ENCODE data around the gene FAM3D. TPM values are rescaled to one million over a fixed set of nuclear protein-coding genes. Genes with fewer than 3 reads are reported as not detected.

FAM3D gene
- total and polyA plus RNA-seq, 9 of the 15 experiments (the other 6 are each of a cell fraction or from before 2014, with no cell fraction given): not detected

DNA sequence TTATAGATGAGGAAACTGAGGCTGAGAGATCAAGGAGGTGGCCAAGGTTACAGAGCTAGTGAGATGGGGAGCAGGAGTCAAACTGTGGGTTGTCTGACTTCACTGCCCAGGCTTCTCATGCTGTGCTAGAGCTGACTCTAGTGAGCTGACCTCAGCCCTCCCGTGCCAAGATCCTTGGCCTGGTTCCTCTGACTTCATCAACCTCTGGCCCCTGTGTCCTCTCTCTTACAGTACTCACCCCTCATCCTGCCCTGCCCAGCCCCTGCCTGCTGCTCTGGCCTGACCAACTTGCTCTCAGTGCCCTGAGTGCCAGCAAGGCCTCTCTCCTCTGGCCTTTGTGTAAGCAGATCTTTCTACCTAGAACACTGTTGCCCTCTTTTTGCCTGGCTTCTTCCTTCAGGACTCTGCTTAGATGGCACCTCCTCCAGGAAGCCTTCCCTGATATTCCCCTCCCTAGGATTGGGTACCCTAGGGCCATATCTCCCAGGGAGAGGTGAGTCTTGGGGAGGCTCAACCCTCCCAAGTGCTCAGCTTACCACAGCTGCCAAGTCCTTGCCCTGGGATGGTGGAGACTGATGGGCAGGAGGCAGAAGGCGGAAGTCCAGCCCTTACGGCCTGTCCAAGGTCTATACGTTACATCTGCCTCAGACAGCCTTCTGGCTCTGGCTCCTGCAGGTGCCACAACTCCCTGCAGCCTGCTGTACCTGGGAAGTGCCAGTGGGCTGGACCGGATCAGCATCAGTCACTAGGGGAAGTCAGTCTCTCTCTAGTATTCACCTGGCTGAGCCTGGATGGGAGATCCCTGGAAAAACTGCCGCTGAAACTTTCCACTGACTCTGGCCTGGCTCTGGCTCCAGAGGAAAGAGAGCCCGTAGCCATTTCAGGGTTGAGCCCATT is 53.1 kb downstream of the FAM3D start:
- Histone ChIP-seq H3K9me1 (ENCODE audit: control insufficient read depth, insufficient read depth, low read length) (no peaks in the 10 kb centered on the region), H3K36me3 (ENCODE audit: control insufficient read depth, insufficient read depth, low read length) (no peaks in the 10 kb centered on the region), H3K79me2 (ENCODE audit: control insufficient read depth, insufficient read depth, low read length) (no peaks in the 10 kb centered on the region), H3K4me3 (no peak overlapping the region), H2AFZ (ENCODE audit: low read depth, low read length) (no peak overlapping the region), H3K27me3 (ENCODE audit: control insufficient read depth in 2 of 2, insufficient read depth in 2 of 2, low read length in 2 of 2) (peaks cover 0 to 19% of the 10 kb centered on the region in 2 experiments; a peak in 3 of 5 replicates), H3K27ac (ENCODE audit: extremely low read depth, low read depth, low read length) (no peak overlapping the region), H3K9me3 (replicated peaks; ENCODE audit: control insufficient read depth, insufficient read depth, low read depth, low read length) (no peaks in the 10 kb centered on the region), H3K4me1 (replicated peaks in 1 of 2; ENCODE audit: control insufficient read depth in 2 of 2, insufficient read depth in 2 of 2, low read length in 2 of 2) (no peaks in the 10 kb centered on the region; a peak in 1 of 5 replicates), H3K9ac (ENCODE audit: insufficient read depth in 1 of 2, low read depth in 2 of 2, low read length in 2 of 2) (no peak overlapping the region), H3K4me2 (ENCODE audit: insufficient read depth, low read length) (no peak overlapping the region), H4K20me1 (replicated peaks; ENCODE audit: control insufficient read depth, insufficient read depth, low read length) (no peaks in the 10 kb centered on the region)
- DNase-seq (ENCODE audit: extremely low read depth in 1 of 4, low spot score in 3 of 4) (no peak), ATAC-seq (no peak), FAIRE-seq (no peak)
- BruUV-seq (replicated peaks): no TSS peak
- POLR2A ChIA-PET: no interaction called here
- CTCF ChIA-PET (ENCODE audit: low intra/inter-chr PET ratio): no interaction called here
- intact Hi-C loops (cut with micrococcal nuclease): no loop called here
- WGBS (ENCODE audit: insufficient coverage, low coverage, missing lambda C conversion rate): 0% methylated on average over 4 of the region's 7 CpGs
- TF ChIP-seq, protein P1, sequence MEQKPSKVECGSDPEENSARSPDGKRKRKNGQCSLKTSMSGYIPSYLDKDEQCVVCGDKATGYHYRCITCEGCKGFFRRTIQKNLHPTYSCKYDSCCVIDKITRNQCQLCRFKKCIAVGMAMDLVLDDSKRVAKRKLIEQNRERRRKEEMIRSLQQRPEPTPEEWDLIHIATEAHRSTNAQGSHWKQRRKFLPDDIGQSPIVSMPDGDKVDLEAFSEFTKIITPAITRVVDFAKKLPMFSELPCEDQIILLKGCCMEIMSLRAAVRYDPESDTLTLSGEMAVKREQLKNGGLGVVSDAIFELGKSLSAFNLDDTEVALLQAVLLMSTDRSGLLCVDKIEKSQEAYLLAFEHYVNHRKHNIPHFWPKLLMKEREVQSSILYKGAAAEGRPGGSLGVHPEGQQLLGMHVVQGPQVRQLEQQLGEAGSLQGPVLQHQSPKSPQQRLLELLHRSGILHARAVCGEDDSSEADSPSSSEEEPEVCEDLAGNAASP (IDR thresholded peaks at IDR 0.05): no peak
- TF ChIP-seq PTTG1 (tag; IDR thresholded peaks at IDR 0.05; ENCODE audit: low read depth): no peak
- no peak for TF ChIP-seq SNRNP70 (optimal IDR thresholded peaks at IDR 0.05; ENCODE audit: low read depth, low read length)
- peak; percentile 94 for TF ChIP-seq ZFP36 (IDR thresholded peaks at IDR 0.05; ENCODE audit: low read depth, low read length, partially characterized antibody)
- no peak for TF ChIP-seq ZNF764 (CRISPR knock-in tag; IDR thresholded peaks at IDR 0.05; ENCODE audit: low read depth)
- TF ChIP-seq ZNF766 (CRISPR knock-in tag; conservative IDR thresholded peaks at IDR 0.05): no peak
- TF ChIP-seq YBX1 (IDR thresholded peaks at IDR 0.05): no peak
- no peak for TF ChIP-seq ZNF407 (IDR thresholded peaks at IDR 0.05; ENCODE audit: low read depth)
- TF ChIP-seq CGGBP1 (CRISPR knock-in tag; IDR thresholded peaks at IDR 0.05): no peak
- TF ChIP-seq EP300 (IDR thresholded peaks at IDR 0.05; ENCODE audit: low read length): no peak
- peak; percentile 7 for TF ChIP-seq RBM25 (IDR thresholded peaks at IDR 0.05; ENCODE audit: low read depth, low read length, severe bottlenecking)
- no peak for TF ChIP-seq IRF2 (CRISPR knock-in tag; IDR thresholded peaks at IDR 0.05)
- in situ Hi-C loops (cut with MboI): no loop called here

All from K562 (cell line).